Activated CD4-positive, alpha-beta T cell treated with anti-CD3 and anti-CD28 coated beads, Interleukin-2, amount 50 U/mL, for 16 hours (primary cell): ENCODE results near the gene AGAP1.

Experiments used
- DNase-seq: peaks from one replicate; pipeline ENCODE4 v3.0.0-alpha.2; 2020

The AGAP1 gene

DNA sequence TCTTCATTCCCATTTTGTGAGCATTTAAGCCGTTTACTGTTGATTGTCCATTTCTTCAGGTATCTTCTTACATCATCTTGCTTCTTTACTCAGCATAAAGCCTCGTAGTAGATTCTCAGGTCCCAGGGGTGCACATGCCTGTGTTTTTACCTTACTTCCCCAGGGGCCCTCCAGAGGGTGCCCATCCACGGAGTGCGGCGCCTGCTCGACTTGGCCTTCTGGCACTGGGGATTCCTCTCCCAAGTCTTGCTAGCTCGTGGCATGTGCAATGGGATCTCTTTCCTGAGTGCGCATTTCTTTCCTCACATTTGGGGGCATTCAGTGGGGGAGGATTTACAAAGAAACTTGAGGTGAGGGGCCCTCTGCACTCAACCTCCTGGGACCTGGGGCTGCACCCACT, 148.1 kb downstream of the AGAP1 start:
- no peak for DNase-seq

- no peak for DNase-seq
Observed at GRCh38 chr2:235642446-235643098, 148.7 kb downstream of the AGAP1 start.

DNA sequence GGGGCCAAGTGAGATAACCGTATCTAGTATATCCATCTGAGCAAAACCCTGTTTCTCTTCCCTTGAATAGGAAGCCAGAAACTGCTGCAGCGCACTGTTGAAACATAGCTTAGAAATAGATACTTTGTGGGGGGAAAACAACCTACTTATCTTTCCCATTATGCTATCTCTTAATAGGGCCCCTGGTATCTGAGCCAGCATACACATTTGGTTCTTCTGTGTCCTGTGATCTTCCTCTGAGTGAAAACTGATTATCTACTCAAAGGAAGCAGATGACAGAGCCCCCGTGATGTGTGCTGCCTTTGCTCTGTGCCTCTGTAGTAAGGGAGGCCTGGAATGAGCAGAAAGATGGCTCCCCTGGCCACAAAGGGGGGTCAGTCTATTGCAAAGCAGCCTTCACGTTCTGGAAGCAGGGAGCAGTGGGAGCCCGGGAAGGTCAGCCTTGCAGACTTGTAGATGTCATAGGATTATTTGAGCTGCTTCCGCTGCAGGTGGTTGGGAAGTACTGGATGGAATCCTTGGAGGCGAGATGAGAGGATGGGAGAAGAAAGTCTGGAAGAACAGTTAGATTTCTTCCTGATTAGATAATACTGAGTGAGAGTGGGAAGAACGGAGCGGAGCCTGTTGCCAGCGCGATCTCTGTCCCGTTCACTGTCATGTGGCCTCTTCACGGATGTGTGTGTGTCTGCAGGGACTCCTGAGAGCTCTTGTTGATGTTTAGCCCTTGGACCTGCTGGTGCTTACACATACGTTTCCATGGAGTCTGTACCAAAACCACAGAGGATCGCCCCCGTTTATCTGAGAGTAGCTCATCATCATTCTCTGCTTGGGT, 150.1 kb downstream of the AGAP1 start:
- no peak for DNase-seq

DNA sequence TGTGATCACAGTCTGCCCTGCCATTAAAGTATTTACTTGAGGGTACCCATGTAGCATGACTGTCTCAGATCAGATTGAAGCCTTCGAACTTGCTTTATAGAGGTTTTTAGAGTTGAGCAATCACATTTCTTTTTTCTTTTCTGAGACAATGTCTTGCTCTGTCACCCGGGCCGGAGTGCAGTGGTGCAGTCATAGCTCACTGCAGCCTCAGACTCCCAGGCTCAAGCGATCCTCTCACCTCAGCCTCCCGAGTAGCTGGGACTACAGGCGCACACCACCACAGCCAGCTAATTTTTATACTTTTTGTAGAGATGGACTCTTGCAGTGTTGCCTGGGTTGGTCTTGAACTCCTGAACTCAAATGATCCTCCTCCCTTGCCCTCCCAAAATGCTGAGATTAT, 153.4 kb downstream of the AGAP1 start:
- DNase-seq: no peak

- DNase-seq: no peak
Observed at GRCh38 chr2:235647877-235648276, 154.0 kb downstream of the AGAP1 start.

GRCh38 chr2:235649418-235649817, 155.6 kb downstream of the AGAP1 start:
- DNase-seq: no peak

GRCh38 chr2:235651643-235652042, 157.8 kb downstream of the AGAP1 start:
- DNase-seq: no peak

GRCh38 chr2:235654103-235654813, 160.4 kb downstream of the AGAP1 start:
- DNase-seq: no peak

DNA sequence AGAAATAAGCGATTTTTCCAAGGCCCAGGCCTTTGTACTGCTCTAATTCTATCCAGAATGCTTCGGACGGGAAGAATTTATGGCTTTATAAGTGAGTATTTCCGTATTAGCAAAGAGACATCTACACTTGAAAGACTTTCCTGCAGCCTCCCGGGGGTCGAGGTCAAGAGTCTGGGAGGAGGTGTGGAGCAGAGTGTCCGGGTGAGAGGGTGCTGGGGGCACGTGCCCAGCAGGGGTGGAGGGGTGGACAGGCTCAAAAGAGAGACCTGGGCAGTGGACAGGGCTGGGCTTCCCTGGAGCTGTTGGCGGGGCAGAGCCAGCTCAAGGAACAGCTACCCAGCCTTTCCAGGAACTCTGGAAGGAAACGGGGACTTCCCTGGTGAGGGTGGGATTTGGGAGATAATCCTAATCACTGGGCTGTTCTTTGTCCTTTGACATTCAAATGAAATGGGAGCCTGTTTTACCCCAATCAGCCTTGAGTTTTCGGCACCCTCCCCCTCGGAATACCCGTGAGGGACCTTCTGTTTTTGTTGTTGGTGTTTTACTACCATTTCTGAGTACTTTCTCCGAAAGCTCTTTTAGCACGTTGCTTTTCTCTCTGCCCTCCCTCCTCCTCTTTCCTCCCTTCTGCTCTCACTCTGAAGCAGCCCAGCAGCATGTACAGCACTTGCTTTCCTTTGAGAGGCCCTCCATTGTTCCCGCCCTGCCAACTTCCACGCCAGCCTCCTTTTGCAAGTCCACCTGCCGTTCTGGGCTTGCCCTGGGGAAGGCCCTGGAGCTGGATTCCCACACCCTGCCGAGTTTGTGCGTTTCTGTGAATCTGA, 164.7 kb downstream of the AGAP1 start:
- DNase-seq: no peak

GRCh38 chr2:235659767-235660322, 166.0 kb downstream of the AGAP1 start:
- no peak for DNase-seq

DNA sequence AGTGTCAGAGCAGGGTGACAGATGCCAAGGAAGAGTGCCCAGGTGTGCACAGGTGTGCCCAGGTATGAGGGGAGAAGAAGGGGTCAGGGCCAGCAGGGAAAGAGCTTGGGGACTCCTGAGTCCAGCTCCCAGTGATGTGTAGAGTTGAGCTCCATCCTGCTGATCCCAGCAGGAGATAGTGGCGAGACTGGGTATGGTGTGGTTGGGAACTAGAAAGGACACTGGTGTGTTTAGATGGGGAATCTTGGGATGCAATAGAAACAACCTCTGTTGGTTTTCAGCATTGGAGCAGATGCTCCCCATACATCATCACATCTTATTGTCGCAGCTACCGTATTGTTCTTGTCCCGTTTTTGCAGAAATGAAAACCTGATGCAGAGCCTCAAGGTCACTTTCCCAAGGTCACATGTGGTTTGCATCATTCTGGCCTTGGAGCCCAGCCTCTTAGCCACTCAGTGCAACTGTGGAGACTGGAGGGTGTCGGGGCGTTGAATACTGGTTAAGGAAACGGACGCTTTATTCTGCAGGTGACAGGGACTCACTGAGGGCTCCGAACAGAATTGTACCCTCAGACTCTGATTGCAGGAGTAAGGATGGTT, 166.7 kb downstream of the AGAP1 start:
- DNase-seq: no peak

GRCh38 chr2:235661167-235661937, 167.5 kb downstream of the AGAP1 start:
- no peak for DNase-seq

DNA sequence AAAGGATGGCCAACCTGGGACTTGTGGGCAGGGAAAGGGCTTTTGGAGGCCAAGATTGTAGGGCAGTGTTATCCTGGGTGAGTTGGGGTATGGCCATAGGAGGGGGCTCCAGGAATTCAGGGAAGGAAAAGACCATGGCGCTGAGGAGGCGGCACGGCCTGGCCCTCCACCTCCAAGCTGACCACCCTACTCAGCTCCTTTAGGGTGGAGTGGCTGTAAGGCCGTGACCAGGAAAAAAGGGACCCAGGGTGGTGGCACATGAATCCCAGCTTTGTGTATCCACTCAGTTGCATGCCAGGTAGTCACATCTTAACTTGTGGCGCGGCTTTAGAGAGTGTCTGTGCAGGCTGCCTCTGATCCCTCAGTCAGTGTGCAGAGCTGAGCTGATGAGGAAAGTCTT, 168.1 kb downstream of the AGAP1 start:
- DNase-seq: no peak

DNA sequence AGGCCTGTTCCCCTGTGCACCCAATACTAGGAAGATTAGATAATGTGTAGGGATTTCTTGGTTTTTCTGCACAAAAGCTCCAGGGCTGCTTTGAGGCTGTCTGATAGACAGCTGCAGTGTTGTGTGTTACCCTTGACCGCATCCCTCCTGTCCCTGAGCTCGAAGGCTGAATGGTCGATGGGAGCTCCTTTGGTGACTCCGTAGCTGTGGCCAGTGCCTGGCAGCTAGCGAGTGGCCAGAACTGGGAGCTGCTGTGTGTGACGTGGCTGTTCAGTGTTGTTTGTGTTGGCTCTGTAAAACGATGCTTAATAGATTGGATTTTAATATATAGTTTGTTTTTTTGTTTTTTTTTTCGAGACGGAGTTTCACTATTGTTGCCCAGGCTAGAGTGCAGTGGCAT, 170.0 kb downstream of the AGAP1 start:
- no peak for DNase-seq

DNA sequence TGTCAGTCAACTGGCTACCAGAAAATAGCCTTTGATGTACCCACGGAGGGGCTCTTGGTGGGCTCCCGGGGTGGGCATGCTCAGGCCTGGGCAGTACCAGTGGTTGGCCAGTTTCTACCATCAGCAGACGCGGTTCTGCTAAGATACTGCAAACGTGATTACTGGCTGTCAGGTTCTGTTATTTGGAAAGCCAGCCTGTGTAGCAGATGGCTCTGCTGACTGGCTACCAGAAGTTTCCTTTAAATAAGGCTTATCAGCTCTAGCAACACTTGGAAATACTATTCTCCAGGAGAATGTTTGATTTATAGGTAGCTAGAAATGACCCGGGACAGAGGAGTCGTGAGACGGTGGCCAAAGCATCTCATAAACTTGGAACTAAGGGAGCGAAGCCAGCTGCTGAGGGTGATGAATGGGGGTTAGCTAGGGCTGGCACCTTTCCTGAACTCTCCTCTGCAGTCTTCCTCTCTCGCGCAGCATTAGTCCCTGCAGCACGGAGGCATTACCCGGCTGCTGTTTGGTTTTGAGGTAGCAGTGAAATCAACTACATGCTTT, 171.9 kb downstream of the AGAP1 start:
- no peak for DNase-seq

DNA sequence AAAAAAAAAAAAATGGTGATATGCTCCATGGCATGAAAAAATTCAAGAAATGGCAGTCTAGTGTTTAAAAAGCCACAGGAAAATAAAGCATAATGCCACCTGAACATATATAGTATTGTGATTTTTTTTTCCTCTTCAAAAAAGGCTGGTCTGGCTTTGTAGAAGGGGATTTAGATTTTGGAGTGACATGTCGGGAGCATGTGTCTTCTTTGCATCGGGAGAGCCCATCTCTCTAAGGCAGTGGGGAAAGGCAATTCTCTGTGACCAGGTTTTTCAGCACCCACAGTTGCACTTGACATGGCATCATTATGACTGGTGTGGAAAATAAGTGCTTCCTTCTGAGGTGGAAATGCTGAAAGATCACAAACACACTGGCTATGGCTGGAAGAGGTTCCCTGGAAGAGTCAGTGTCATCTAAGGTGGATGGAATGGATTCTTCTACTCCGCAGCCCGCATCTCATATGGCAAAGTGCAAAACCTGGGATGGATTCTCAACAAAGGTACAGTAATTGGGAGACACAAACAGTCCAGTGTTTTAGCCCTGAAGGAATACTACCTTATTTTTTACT, 172.5 kb downstream of the AGAP1 start:
- DNase-seq: peak; percentile 12

DNA sequence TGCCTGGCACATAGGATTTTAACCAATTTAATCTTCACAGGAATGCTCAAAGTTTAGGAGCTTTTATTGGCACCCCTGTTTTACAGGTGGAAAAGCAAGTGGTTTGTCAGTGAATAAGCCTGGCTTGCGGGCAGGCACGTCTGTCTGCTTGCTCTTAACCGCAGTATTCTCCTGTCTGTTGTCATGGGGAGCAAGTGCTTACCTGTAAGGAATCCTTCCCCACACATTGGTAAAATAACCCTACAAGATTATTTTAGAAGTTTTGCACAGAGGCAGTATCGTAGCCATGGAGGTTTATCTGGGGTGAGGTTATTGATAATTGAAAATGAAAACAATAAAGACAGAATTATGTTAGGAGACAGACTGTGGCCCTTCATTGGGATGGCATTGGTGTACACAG, 174.9 kb downstream of the AGAP1 start:
- no peak for DNase-seq

DNA sequence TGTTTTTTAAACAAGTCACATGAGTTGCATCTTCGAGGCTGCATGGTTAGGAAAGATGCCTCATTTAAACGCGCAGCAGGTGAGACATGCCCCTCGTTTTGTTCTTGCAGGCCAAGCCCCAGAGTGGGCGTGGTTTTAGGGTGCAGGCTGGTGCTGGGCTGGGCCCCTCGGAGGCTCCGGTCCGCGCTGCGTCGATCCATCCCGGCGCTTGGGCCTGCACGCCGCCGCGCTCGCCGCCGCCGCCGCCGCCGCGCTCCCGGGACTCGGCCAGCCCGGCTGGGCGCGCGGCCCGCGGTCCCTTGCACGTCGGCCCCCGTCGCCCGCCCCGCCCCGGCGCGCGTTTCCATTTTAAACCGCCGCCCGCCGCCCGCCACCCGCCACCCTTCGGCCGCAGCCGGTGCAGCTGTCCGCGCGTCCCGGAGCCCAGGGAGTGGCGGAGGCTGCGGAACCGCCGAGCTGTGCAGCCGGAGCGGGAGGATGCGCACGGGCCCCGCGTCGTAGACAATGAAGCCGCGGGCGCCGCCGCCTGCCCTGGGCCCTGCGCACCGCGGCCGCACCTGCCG, 175.5 kb downstream of the AGAP1 start:
- peak; percentile 18 for DNase-seq

GRCh38 chr2:235669983-235670962, 176.4 kb downstream of the AGAP1 start:
- DNase-seq: no peak
